Skeletal muscle cell (primary cell): ENCODE measurements around the gene ADCY1.
A peak's percentile ranks its signal among the peaks of the same experiment; 100 is the strongest.

ENCODE experiments used
- DNase-seq: peaks from one replicate; pipeline ENCODE4 v3.0.0-alpha.2; 2010; ENCODE audit warnings: low read depth
- H3K4me3 ChIP-seq: 2 replicates; pipeline ENCODE4 v1.5.1; 2011; ENCODE audit warnings: low read depth, mild to moderate bottlenecking, control low read depth, low read length, moderate library complexity

Gene ADCY1

GRCh38 chr7:45684910-45685618 lies 110.9 kb downstream of the ADCY1 start:
- no peak for DNase-seq
- no peak overlapping the region for H3K4me3 ChIP-seq

- H3K4me3 ChIP-seq, result no peak overlapping the region
- no peak for DNase-seq
Measured at GRCh38 chr7:45685619-45686240, 111.6 kb downstream of the ADCY1 start.

- DNase-seq, result no peak
- H3K4me3 ChIP-seq, result no peak overlapping the region
Measured at GRCh38 chr7:45686441-45687184, 112.4 kb downstream of the ADCY1 start.

- no peak for DNase-seq
- no peak overlapping the region for H3K4me3 ChIP-seq
Measured at GRCh38 chr7:45687185-45687560, 113.0 kb downstream of the ADCY1 start.

- no peak for DNase-seq
- H3K4me3 ChIP-seq, result no peak overlapping the region
Measured at GRCh38 chr7:45687721-45688120, 113.6 kb downstream of the ADCY1 start.

- DNase-seq, result no peak
- no peak overlapping the region for H3K4me3 ChIP-seq
Measured at GRCh38 chr7:45688382-45688781, 114.2 kb downstream of the ADCY1 start.

GRCh38 chr7:45689011-45689796 lies 115.0 kb downstream of the ADCY1 start:
- no peak overlapping the region for H3K4me3 ChIP-seq
- DNase-seq, result peak; percentile 24

- no peak overlapping the region for H3K4me3 ChIP-seq
- no peak for DNase-seq
Measured at GRCh38 chr7:45689797-45690761, 115.9 kb downstream of the ADCY1 start.

- H3K4me3 ChIP-seq, result no peak overlapping the region
- DNase-seq, result no peak
Measured at GRCh38 chr7:45690762-45691150, 116.6 kb downstream of the ADCY1 start.

- no peak overlapping the region for H3K4me3 ChIP-seq
- DNase-seq, result no peak
Measured at GRCh38 chr7:45691155-45691656, 117.0 kb downstream of the ADCY1 start.

- no peak overlapping the region for H3K4me3 ChIP-seq
- DNase-seq, result no peak
Measured at GRCh38 chr7:45692031-45692430, 117.9 kb downstream of the ADCY1 start.

- DNase-seq, result no peak
Measured at GRCh38 chr7:45695249-45695995, 121.3 kb downstream of the ADCY1 start.

GRCh38 chr7:45696476-45696875 lies 122.3 kb downstream of the ADCY1 start:
- DNase-seq, result no peak
- H3K4me3 ChIP-seq, result no peak overlapping the region

More at GRCh38 chr7:45695249-45695995, 121.3 kb downstream of the ADCY1 start:
- no peak overlapping the region for H3K4me3 ChIP-seq

- H3K4me3 ChIP-seq, result no peak overlapping the region
- no peak for DNase-seq
Measured at GRCh38 chr7:45697576-45698136, 123.5 kb downstream of the ADCY1 start.

- H3K4me3 ChIP-seq, result no peak overlapping the region
- DNase-seq, result no peak
Measured at GRCh38 chr7:45698303-45699014, 124.3 kb downstream of the ADCY1 start.

GRCh38 chr7:45699015-45699309 lies 124.8 kb downstream of the ADCY1 start:
- H3K4me3 ChIP-seq, result no peak overlapping the region
- no peak for DNase-seq

GRCh38 chr7:45699726-45700390 lies 125.7 kb downstream of the ADCY1 start:
- no peak for DNase-seq
- no peak overlapping the region for H3K4me3 ChIP-seq
